HG02884 (cell line): Measurements from ENCODE around the gene CPS1.

Source experiments
- ATAC-seq: cut with Tn5 transposase; IDR thresholded peaks from one replicate; pipeline ENCODE4 v1.9.1; 2021; ENCODE audit warnings: mild to moderate bottlenecking, moderate library complexity; ENCODE audit not compliant: unreplicated experiment

Gene CPS1

DNA sequence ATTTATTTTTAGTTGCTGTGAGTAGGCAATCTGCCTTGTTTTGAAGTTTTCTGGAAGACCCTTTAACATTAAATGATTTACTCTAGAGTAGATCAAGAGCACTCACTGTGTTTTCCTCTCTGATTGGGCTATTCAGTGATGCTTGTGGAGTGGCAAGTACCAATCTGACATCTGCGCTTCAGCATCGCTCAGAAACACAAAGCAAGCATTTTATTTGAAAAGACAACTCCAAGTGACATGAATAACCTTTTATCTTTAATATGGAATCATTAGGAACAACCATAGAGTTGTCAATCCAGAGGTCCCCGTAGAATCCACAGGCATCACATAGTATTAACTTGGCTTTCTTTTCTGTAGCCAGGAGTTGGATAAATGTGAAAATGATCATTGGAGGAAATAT is 114.7 kb downstream of the CPS1 start:
- ATAC-seq, result no peak

GRCh38 chr2:210673117-210673516 is 116.7 kb downstream of the CPS1 start:
- no peak for ATAC-seq

DNA sequence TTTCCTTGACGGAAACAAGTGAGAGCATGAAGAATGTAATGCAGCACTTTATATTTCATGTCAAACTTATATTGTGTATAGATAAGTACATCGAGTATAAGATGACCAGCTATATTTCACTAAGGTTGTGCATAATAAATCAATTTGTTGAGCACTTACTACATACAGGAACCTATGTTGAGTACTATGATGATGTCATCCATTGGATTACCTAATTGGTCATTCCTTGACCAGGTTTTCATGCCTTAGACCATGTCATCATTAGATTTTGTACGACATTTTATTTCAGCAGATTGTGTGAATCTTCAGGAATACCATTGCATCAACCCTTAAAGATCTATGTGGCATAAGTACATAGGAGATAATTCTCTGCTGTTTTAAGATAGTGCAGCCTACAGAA is 119.7 kb downstream of the CPS1 start:
- no peak for ATAC-seq

DNA sequence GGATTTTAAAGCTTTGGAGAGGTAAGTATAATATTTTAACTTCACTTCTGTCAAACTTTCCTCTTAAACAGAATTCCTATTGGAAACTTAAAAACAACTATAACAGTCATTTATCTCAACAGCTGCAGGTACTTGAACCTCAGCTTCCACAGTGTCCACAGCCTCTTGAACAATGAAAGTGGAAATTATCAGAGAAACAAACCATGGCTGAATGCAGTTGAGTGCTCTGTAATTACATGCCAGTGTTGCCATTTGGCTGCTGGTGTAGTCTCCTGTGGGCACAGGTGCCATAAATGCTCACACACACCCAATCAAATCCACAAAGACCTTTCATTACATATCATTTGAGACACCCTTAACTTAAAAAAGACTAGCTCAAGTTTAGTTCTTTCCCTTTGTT is 125.1 kb downstream of the CPS1 start:
- ATAC-seq, result no peak

- no peak for ATAC-seq
Measured at GRCh38 chr2:210686401-210686800, 130.0 kb downstream of the CPS1 start.

DNA sequence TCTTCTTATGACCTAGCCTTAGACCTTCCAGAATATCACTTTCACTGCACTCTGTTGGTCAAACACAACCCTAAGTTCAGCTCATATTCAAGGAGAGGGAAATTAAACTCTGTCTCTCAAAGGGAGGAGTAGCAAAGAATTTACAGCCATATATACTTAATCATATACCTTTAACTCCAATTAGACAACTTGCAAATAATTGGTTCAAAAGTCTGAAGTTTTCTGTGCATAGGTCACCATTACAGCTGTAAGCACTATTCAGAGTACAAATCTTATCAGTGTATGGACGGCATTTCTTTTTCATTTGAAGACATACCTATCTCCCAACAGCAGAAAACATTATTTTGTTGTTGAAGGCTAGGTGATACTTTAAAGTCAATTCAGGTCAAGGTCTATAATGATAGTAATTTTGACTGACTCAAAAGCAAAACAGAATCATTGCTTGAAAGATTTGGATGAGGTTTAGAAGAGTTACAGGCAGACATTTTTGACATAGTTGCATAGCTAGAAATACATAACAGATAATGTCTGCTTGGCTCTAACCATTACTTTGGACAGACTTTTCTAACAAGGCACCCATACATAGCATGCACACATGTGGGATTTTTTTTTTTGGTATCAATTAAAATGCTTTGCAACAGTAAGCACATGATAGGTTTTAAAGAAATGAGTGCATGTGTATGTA is 131.5 kb downstream of the CPS1 start:
- ATAC-seq, result no peak

DNA sequence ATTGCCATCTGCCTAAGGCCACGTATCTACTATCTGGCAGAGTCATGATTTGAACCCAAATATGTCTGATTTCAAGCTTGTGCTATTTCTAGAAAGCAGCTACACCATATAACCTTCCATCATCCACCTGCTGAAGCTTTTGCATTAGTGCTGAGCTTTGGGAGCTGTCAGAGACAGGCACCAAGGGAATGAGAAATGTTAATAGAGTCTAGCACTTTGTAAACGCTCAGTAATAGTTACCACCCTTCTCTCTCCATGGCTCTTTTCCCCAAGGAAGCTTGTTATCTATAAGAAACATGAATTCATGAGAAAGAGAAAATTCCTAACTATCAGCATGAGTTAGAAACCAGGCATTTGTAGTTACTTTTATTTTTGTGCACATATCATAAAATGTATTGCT is 151.5 kb downstream of the CPS1 start:
- ATAC-seq, result no peak

- ATAC-seq, result no peak
Measured at GRCh38 chr2:210713122-210713521, 156.7 kb downstream of the CPS1 start.

DNA sequence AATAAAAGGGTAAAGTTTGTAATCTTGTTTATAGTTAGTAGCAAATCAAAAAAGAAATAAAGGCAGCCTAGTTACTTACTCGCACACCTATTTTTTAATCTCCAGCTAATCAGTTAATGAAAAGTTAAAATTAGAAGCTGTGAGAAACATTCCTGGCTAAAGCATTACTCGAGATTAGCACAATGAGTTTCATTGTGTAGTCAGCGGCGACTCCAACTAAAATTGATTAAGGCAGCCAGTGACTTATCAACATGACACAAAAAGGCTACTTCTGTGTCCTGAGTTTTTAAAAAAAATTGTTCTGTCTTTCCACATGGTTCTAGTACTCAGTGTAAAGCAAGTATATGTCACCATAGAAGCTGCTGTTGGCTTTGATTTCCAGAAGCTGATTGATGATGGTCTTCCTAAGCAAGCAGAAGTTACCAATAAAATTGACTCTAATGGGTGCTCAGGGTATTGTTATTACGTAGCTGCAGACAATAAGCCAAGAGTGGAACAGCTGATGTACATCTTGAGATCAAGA is 159.2 kb downstream of the CPS1 start:
- no peak for ATAC-seq

DNA sequence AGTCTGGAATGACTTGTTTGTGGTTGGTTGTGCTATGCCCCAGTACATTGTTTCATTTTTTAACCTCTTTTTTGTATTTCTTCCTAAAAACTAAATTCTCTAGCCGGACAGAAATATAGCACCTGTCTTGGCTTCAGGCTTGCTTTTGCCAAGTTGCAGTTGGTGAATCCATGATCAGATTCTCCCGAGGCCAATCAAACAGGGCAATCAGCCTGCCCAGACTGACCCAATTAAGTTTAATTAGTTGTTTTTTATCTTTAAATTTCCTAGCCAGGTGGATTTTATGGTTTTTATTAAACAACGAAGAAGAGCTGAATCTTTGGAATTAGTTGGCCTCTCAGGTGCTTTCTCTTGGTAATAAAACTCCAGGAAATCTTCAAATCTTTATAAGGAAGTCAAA is 162.1 kb downstream of the CPS1 start:
- no peak for ATAC-seq

DNA sequence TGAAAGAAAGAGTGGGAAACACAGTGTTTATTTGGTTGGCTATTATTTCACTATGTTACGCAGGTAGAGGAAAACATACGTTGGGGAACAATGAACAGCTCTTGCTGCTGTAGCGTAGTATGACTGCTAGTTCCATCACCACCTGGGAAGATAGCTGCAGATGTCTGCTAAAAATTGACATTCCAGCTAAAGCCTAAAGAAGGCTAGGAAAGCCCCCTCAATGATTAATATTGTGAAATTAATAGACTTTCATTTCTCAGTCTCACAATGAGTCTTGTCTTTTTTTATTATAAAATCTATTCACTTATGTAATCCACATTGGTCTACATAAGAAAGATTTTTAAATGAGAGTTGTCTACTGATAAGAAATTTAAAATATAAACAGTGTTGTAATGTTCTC is 165.7 kb downstream of the CPS1 start:
- no peak for ATAC-seq

- ATAC-seq, result no peak
Measured at GRCh38 chr2:210727549-210727948, 171.2 kb downstream of the CPS1 start.
